Breast epithelium (tissue), 4 donors: ENCODE data around the gene UFD1. TPM values are rescaled to one million over a fixed set of nuclear protein-coding genes. Genes with fewer than 3 reads are reported as not detected.
"Not testable (repeated sequence)": the region's sequence is repeated elsewhere in the genome, so short reads cannot be mapped to it uniquely, and the experiment has no call there.

Experiments
- DNase-seq, 2 donors: peaks; one replicate each; pipeline ENCODE4 v3.0.0-alpha.2; 2019; ENCODE audit warnings: low spot score in 2 of 2
- H3K27ac ChIP-seq, 2 donors: fragments of 200-600 bp; sonication (generic) in 1 of 2; one replicate each; pipeline ENCODE4 v1.5.1; 2016 to 2019; ENCODE audit warnings: mild to moderate bottlenecking in 1 of 2
- H3K27me3 ChIP-seq, 2 donors: fragments of 200-600 bp; sonication (generic) in 1 of 2; one replicate each; pipeline versions ENCODE4 v1.5.1 to v1.6.0; 2017 to 2019; ENCODE audit warnings: control low read depth in 1 of 2, mild to moderate bottlenecking in 1 of 2
- H3K36me3 ChIP-seq: fragments of 200-600 bp; one replicate; pipeline ENCODE4 v1.5.1; 2019
- H3K4me1 ChIP-seq, 2 donors: fragments of 200-600 bp; sonication (generic); one replicate each; pipeline ENCODE4 v1.5.1; 2016 to 2019; ENCODE audit warnings: control low read depth in 1 of 2
- H3K4me3 ChIP-seq, 3 donors: fragments of 200-600 bp; sonication (generic); 1 replicate in 2 of 3; 2 replicates in 1 of 3; pipeline ENCODE4 v1.5.1; 2016 to 2019; ENCODE audit warnings: mild to moderate bottlenecking in 3 of 3, moderate library complexity in 2 of 3
- H3K9me3 ChIP-seq, 2 donors: fragments of 200-600 bp; sonication (generic) in 1 of 2; one replicate each; pipeline ENCODE4 v1.5.1; 2016 to 2019; ENCODE audit warnings: control low read depth in 1 of 2
- POLR2A ChIP-seq: fragments of 450-650 bp; IDR thresholded peaks from one replicate; pipeline ENCODE4 v1.6.1; 2016; ENCODE audit warnings: antibody characterized with exemption, mild to moderate bottlenecking, moderate library complexity
- POLR2AphosphoS5 ChIP-seq, 3 donors: sonication (generic); formaldehyde crosslinking; IDR thresholded peaks; one replicate each; pipeline ENCODE4 v1.6.1; 2017; ENCODE audit warnings: antibody characterized with exemption in 3 of 3
- intact Hi-C: fragments of 100-400 bp; cut with DNase I; formaldehyde crosslinking; loops from one replicate; pipeline ENCODE4 v1.15.1; 2023; ENCODE audit warnings: low total_unique reads
- total RNA-seq, 3 donors: library from RNA; depleted of rRNA; stranded (reverse); fragments of >200 nt; gene quantifications; one replicate each; pipeline ENCODE4 v1.1.0, GENCODE V29; 2016
- TF ChIP-seq, protein P1 (sequence below), 3 donors: fragments of 450-650 bp; IDR thresholded peaks; one replicate each; pipeline ENCODE4 v1.5.1; 2016 to 2017; ENCODE audit warnings: antibody characterized with exemption in 3 of 3, mild to moderate bottlenecking in 3 of 3, moderate library complexity in 3 of 3

The UFD1 gene
- total RNA-seq, 3 donors from 2014 or later: 30.8 to 51.0 (median 31.8) TPM

DNA sequence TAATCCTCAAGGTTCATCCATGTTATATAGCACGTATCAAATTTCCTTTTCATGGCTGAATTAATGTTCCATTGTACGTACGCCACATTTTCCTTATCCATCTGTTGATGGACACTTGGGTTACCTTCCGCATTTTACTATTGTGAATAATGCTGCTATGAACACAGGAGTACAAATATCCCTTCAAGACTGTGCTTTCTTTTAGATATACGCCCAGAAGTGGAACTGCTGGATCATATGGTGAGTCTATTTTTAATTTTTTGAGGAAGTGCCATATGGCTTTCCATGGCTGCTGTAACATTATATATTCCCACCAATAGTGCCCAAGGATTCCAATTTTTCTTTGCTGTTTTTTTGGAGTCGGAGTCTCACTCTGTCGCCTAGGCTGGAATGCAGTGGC is 40.7 kb downstream of the UFD1 start:
- H3K4me1 ChIP-seq: no peaks in the 10 kb centered on the region
- no peak for TF ChIP-seq POLR2AphosphoS5 (IDR thresholded peaks at IDR 0.05)
- TF ChIP-seq POLR2A: no peak
- TF ChIP-seq, protein P1, sequence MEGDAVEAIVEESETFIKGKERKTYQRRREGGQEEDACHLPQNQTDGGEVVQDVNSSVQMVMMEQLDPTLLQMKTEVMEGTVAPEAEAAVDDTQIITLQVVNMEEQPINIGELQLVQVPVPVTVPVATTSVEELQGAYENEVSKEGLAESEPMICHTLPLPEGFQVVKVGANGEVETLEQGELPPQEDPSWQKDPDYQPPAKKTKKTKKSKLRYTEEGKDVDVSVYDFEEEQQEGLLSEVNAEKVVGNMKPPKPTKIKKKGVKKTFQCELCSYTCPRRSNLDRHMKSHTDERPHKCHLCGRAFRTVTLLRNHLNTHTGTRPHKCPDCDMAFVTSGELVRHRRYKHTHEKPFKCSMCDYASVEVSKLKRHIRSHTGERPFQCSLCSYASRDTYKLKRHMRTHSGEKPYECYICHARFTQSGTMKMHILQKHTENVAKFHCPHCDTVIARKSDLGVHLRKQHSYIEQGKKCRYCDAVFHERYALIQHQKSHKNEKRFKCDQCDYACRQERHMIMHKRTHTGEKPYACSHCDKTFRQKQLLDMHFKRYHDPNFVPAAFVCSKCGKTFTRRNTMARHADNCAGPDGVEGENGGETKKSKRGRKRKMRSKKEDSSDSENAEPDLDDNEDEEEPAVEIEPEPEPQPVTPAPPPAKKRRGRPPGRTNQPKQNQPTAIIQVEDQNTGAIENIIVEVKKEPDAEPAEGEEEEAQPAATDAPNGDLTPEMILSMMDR (IDR thresholded peaks at IDR 0.05): no peak
- intact Hi-C loops: no loop called here
- no peaks in the 10 kb centered on the region for H3K27me3 ChIP-seq
- no peaks in the 10 kb centered on the region for H3K9me3 ChIP-seq
- no peak for DNase-seq
- no peaks in the 10 kb centered on the region for H3K36me3 ChIP-seq
- H3K4me3 ChIP-seq: no peak overlapping the region
- no peak overlapping the region for H3K27ac ChIP-seq

DNA sequence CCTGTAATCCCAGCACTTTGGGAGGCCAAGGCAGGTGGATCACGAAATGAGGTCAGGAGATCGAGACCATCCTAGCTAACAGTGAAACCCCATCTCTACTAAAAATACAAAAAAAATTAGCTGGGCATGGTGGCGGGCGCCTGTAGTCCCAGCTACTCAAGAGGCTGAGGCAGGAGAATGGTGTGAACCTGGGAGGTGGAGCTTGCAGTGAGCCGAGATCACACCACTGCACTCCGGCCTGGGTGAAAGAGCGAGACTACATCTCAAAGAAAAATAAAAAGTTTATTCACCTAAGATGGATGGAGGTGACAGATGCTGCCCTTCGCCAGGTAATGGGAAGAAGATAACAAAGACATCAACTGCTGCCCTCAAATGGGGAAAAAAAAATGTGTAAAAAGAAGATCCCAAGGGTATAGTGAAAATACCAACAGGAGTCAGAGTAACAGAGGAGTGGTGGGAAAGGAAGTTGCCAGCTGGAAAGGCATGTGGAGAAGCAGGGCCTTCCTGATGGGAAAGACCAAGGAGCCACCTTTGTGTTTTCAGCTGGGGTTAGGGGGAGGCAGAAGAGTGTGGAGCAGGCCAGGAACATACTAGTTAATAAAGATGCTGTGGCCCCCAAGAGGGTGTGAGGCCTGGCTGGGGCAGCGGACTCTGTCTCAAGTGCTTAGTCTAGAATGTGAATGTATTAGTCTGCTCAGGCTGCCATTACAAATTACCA is 42.4 kb downstream of the UFD1 start:
- DNase-seq, H3K27me3 ChIP-seq, H3K36me3 ChIP-seq, intact Hi-C loops, H3K9me3 ChIP-seq, H3K4me1 ChIP-seq, H3K4me3 ChIP-seq, H3K27ac ChIP-seq: not testable (repeated sequence)

DNA sequence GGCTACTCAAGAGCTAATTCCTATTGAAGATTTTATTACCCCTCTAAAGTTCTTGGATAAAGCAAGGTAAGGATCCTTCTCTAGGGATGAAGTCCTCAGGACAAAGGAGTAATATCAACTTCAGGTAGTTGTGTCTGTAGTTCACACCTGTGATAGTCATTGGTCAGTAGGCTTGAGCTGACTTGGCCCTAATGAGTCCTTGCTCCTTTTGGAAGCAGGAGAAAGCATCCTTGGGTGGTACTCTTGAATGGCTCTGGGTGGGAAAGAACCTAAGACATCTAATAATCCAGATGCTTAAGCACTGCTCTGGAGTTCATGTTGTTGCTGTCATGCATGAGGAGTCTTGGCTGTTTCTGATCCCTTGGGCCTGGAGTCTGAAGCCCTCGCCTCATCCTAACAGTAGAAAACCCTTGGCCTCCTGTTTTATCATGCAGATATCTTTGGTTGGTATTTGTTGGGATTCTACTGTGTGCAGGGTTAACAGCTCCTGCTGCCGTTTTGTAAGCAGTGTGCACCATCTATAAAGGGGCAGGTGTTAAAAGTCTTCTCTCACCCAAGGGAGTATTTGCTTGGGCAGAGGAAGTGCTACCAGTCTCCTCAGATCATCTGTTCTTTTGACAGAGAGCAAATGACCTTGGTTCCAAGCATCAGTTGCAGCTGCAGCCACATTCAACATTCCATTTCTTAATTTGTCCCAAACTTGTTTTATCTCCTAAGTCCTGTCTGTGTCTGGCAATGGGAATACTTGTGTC is 44.0 kb downstream of the UFD1 start:
- Histone ChIP-seq H3K27me3 (no peaks in the 10 kb centered on the region), H3K4me1 (peaks cover 5 to 9% of the 10 kb centered on the region in 2 donors), H3K9me3 (no peaks in the 10 kb centered on the region), H3K36me3 (no peaks in the 10 kb centered on the region), H3K4me3 (no peak overlapping the region), H3K27ac (no peak overlapping the region)
- no peak for DNase-seq
- no peak for TF ChIP-seq POLR2AphosphoS5 (IDR thresholded peaks at IDR 0.05)
- TF ChIP-seq, protein P1 (IDR thresholded peaks at IDR 0.05): no peak
- TF ChIP-seq POLR2A: no peak
- intact Hi-C loops: no loop called here

DNA sequence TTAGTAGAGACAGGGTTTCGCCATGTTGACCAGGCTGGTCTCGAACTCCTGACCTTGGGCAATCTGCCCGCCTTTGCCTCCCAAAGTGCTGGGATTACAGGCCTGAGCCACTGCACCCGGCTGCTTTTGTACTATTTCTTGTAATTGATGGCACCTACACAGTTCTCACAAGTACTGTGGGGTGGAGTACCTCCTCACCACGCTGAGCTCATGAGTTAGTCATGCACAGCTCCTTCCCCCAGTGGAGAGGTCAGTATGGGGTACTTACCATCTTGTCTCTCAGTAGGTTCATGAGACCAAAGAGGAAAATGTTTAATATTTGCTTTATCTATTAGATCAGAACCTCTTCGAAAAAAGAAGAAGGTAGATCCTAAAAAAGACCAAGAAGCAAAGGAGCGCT is 44.6 kb downstream of the UFD1 start:
- intact Hi-C loops: no loop called here
- H3K4me1 ChIP-seq: peaks cover 9 to 11% of the 10 kb centered on the region in 2 donors
- H3K27me3 ChIP-seq: no peaks in the 10 kb centered on the region
- H3K9me3 ChIP-seq: no peaks in the 10 kb centered on the region
- no peak overlapping the region for H3K4me3 ChIP-seq
- no peak overlapping the region for H3K27ac ChIP-seq
- TF ChIP-seq POLR2AphosphoS5 (IDR thresholded peaks at IDR 0.05) (no peak), POLR2A (no peak)
- TF ChIP-seq, protein P1 (IDR thresholded peaks at IDR 0.05): no peak
- DNase-seq: no peak
- no peaks in the 10 kb centered on the region for H3K36me3 ChIP-seq

DNA sequence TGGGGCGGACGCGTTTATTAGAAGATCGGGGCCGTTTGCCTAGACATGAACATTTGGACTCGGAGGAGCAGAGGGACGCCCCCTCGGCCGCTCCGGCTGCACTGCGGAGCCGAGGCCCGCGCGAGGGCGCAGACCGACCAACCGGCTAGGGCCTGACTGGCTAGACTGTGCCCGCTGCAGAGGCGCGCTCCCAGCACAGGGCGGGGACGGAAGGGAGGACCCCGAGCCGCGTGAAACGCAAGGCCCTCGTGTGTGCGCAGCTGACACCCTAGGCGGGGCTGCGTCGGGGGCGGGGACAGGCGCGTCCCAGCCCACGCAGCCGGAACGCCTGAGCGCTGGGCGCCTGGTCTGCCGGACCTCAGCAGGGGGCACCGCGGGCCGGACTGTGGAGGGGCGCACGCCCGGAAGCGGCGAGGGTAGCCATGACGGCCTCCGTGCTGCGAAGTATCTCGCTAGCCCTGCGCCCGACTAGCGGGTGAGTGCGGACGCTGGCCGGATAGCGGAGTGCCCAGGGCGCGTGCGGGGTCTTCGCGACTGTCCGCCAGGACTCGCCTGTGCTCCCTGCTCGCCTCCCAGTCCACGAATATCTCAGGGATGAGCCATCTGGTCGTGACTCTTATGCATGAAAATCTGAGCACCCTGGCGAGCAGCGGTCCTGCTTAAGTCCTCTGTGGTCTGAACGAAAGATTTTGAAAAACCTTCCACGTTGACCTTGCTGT is 46.7 kb downstream of the UFD1 start, which contains the start of gene MRPL40:
Gene MRPL40, plus strand, starts transcription at position 413 of the 719 bp plus-strand sequence. Its CDS starts 10 bp downstream, at position 423.
- DNase-seq: peak; percentile 86 to 88
- TF ChIP-seq POLR2A: peak; percentile 81
- peak; percentile 86 to 97 (median 95) for TF ChIP-seq POLR2AphosphoS5 (IDR thresholded peaks at IDR 0.05)
- TF ChIP-seq, protein P1 (IDR thresholded peaks at IDR 0.05): no peak
- Histone ChIP-seq H3K36me3 (no peaks in the 10 kb centered on the region), H3K27ac (peak within 1 kb of the TSS; percentile 80 to 91), H3K4me3 (peak within 1 kb of the TSS; percentile 92 to 96 (median 93)), H3K4me1 (peaks cover 9 to 13% of the 10 kb centered on the region in 2 donors), H3K9me3 (no peaks in the 10 kb centered on the region), H3K27me3 (no peaks in the 10 kb centered on the region)
- intact Hi-C loops: no loop called here
